ENCODE data around the gene MDM4.

GRCh38 chr1:204589409-204590038, 73.3 kb downstream of the MDM4 start:
- TF ChIP-seq CTCF (IDR thresholded peaks at IDR 0.05; ENCODE audit: low read length) (no peak), EZH2 (optimal IDR thresholded peaks at IDR 0.05; ENCODE audit: low read depth, low read length) (no peak), EZH2phosphoT487 (IDR thresholded peaks at IDR 0.05; ENCODE audit: low read length) (no peak)
